ENCODE measurements around the gene SH3RF2. TPM values are rescaled to one million over a fixed set of nuclear protein-coding genes. Genes with fewer than 3 reads are reported as not detected.

Gene SH3RF2
- total and polyA plus RNA-seq, 2 donors (not counting 1 experiment from before 2014, with no cell fraction given), result 0.03 TPM; not detected in 1

GRCh38 chr5:145978708-145979107, 42.3 kb downstream of the SH3RF2 start:
- DNase-seq, result no peak
- TF ChIP-seq EZH2 (IDR thresholded peaks at IDR 0.05; ENCODE audit: borderline replicate concordance, insufficient read depth, low read depth, low read length, poor library complexity, severe bottlenecking) (no peak), CTCF (IDR thresholded peaks at IDR 0.05) (no peak)
- Histone ChIP-seq H3K9ac (ENCODE audit: low read length) (no peak overlapping the region), H3K4me3 (ENCODE audit: control extremely low read depth in 1 of 5, extremely low read depth in 1 of 5, insufficient read depth in 1 of 5, low read depth in 2 of 5, low read length in 4 of 5) (no peak overlapping the region), H4K20me1 (ENCODE audit: control insufficient read depth, insufficient read depth, low read length, poor library complexity, severe bottlenecking) (no peaks in the 10 kb centered on the region), H3K4me2 (replicated peaks; ENCODE audit: low read depth, low read length, poor library complexity, severe bottlenecking) (no peak overlapping the region), H3K36me3 (replicated peaks in 1 of 2; ENCODE audit: control extremely low read depth in 1 of 2, control insufficient read depth in 1 of 2, extremely low read depth in 1 of 2, insufficient read depth in 2 of 2, low read length in 1 of 2) (no peaks in the 10 kb centered on the region), H3K4me1 (ENCODE audit: control insufficient read depth in 2 of 2, insufficient read depth in 2 of 2, low read length in 2 of 2) (no peaks in the 10 kb centered on the region), H3K27me3 (replicated peaks in 1 of 4; ENCODE audit: control extremely low read depth in 1 of 4, control insufficient read depth in 3 of 4, insufficient read depth in 4 of 4, low read length in 3 of 4) (no peaks in the 10 kb centered on the region), H2AFZ (ENCODE audit: insufficient read depth, low read depth, low read length, poor library complexity, severe bottlenecking) (no peak overlapping the region), H3K9me3 (ENCODE audit: control extremely low read depth in 1 of 3, control insufficient read depth in 2 of 3, insufficient read depth in 1 of 3, low read length in 2 of 3) (no peaks in the 10 kb centered on the region), H3K27ac (ENCODE audit: low read length in 2 of 2) (no peak overlapping the region), H3K79me2 (ENCODE audit: control insufficient read depth, insufficient read depth, low read length) (no peaks in the 10 kb centered on the region)
- ChIA-PET POLR2A (no interaction called here), CTCF (no interaction called here)
- WGBS (ENCODE audit: insufficient coverage), result no CpG with 5 or more reads among the region's 1 CpG
- ATAC-seq (ENCODE audit: low read depth), result no peak
- Mint-ChIP-seq H3K9me3 (ENCODE audit: insufficient read depth) (no peaks in the 10 kb centered on the region), H3K4me3 (no peak overlapping the region), H3K4me1 (no peaks in the 10 kb centered on the region), H3K27me3 (peaks cover 3% of the 10 kb centered on the region), H3K27ac (no peak overlapping the region)
- intact Hi-C loops (cut with micrococcal nuclease), result no loop called here

DNA sequence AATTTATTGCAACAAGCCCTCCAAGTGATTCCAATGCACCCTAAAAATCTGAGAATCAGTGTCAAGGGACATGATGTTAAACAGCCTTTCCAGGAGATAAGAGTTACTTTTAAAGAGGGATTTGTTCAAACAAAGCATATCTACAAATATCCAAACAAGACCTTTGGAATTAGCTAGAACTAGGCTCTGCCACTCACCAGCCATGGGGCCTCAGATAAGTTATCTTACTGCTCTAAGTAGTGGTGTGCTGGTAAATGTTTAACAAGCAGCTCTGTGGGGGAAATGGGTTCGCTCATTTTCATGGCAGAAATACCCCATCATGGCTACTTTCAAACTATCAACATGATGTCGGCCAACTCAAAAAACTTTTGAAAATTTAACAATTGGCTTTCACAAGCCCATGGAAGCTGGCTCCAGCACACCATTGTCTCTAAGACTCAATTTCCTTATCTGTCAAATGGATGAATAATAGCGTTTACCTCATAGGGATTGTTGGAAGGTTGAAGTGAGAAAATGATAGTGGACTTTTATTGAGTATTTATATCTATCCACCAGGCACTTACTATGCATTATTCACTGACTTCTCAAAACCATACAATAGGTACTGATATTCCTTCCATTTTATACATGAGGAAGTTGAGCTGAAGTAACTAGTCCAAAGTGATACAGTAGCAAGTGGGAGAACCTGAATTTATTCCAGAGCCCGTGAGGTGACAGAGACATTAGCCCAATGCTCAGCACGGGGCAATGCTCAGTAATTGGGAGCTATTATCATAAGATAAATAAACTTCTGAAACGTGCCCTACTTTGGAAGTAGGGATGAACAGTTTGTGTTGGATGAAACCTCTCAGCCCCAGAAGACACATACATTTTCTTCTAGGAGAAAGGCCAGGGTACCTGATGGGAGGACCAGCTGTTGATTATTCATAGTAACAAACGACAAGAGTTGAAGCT, 43.2 kb downstream of the SH3RF2 start:
- POLR2A ChIA-PET, result no interaction called here
- Histone ChIP-seq H3K9me3 (ENCODE audit: control extremely low read depth in 1 of 3, control insufficient read depth in 2 of 3, insufficient read depth in 1 of 3, low read length in 2 of 3) (no peaks in the 10 kb centered on the region), H3K79me2 (ENCODE audit: control insufficient read depth, insufficient read depth, low read length) (no peaks in the 10 kb centered on the region), H3K9ac (ENCODE audit: low read length) (no peak overlapping the region), H3K4me1 (ENCODE audit: control insufficient read depth in 2 of 2, insufficient read depth in 2 of 2, low read length in 2 of 2) (no peaks in the 10 kb centered on the region), H2AFZ (ENCODE audit: insufficient read depth, low read depth, low read length, poor library complexity, severe bottlenecking) (no peak overlapping the region), H3K4me2 (replicated peaks; ENCODE audit: low read depth, low read length, poor library complexity, severe bottlenecking) (no peak overlapping the region), H3K36me3 (replicated peaks in 1 of 2; ENCODE audit: control extremely low read depth in 1 of 2, control insufficient read depth in 1 of 2, extremely low read depth in 1 of 2, insufficient read depth in 2 of 2, low read length in 1 of 2) (no peaks in the 10 kb centered on the region), H3K4me3 (ENCODE audit: control extremely low read depth in 1 of 5, extremely low read depth in 1 of 5, insufficient read depth in 1 of 5, low read depth in 2 of 5, low read length in 4 of 5) (no peak overlapping the region), H3K27me3 (replicated peaks in 1 of 4; ENCODE audit: control extremely low read depth in 1 of 4, control insufficient read depth in 3 of 4, insufficient read depth in 4 of 4, low read length in 3 of 4) (no peaks in the 10 kb centered on the region), H3K27ac (ENCODE audit: low read length in 2 of 2) (no peak overlapping the region), H4K20me1 (ENCODE audit: control insufficient read depth, insufficient read depth, low read length, poor library complexity, severe bottlenecking) (no peaks in the 10 kb centered on the region)
- no peak for ATAC-seq (ENCODE audit: low read depth)
- DNase-seq, result no peak
- Mint-ChIP-seq H3K4me3 (no peak overlapping the region), H3K27me3 (peaks cover 3% of the 10 kb centered on the region), H3K9me3 (ENCODE audit: insufficient read depth) (no peaks in the 10 kb centered on the region), H3K4me1 (no peaks in the 10 kb centered on the region), H3K27ac (no peak overlapping the region)
- CTCF ChIA-PET, result no interaction called here
- 74% methylated on average over 2 of the region's 7 CpGs for WGBS (ENCODE audit: insufficient coverage)
- intact Hi-C loops (cut with micrococcal nuclease), result no loop called here
- TF ChIP-seq CTCF (IDR thresholded peaks at IDR 0.05), result no peak
- TF ChIP-seq EZH2 (IDR thresholded peaks at IDR 0.05; ENCODE audit: borderline replicate concordance, insufficient read depth, low read depth, low read length, poor library complexity, severe bottlenecking), result no peak

Data from B cell (primary cell).